HCT116 (cell line): Measurements from ENCODE around the gene OR5AS1. TPM values are rescaled to one million over a fixed set of nuclear protein-coding genes. Genes with fewer than 3 reads are reported as not detected.

Source experiments
- SRF ChIP-seq: IDR thresholded peaks from 2 replicates; pipeline ENCODE4 v1.6.1; 2012; ENCODE audit warnings: low read depth
- total RNA-seq: library from RNA; stranded (reverse); gene quantifications from one replicate; pipeline ENCODE4 v1.2.1, GENCODE V29; 2021; ENCODE audit not compliant: unreplicated experiment

Gene OR5AS1
- total RNA-seq, 1 experiment from 2014 or later: not detected

DNA sequence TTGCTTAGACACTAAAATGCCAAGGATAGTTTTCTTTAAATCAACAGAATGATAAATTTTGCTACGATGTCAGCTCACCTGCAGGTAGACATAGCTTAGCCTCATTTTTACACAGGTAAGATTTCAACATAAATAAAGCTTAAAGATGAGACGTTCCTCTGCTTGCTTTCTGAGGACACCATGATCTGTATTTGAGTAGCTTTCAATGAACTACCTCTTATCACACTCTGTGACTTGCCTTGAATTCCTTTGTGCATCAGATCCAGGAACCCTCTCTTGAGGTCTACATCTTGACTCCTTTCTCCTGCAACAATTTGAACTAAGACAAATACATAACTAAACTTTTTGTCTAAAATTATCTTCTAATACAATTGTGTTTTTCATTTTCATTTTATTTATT, 39.5 kb downstream of the OR5AS1 start (continued):
- no peak for TF ChIP-seq SRF

Other genes with a start within 250 kb of the OR5AS1 start
- gene OR5D14, start 232.1 kb upstream of the OR5AS1 start, total RNA-seq: not detected
- gene OR5L1, start 216.3 kb upstream of the OR5AS1 start, total RNA-seq: not detected
- not detected for gene OR5D18, start 208.0 kb upstream of the OR5AS1 start, total RNA-seq
- not detected for gene OR5L2, start 200.4 kb upstream of the OR5AS1 start, total RNA-seq
- not detected for gene OR5D16, start 188.9 kb upstream of the OR5AS1 start, total RNA-seq
- gene TRIM51, start 144.4 kb upstream of the OR5AS1 start, total RNA-seq: not detected
- not detected for gene OR5W2, start 113.1 kb upstream of the OR5AS1 start, total RNA-seq
- gene OR5I1, start 91.3 kb upstream of the OR5AS1 start, total RNA-seq: not detected
- not detected for gene OR10AG1, start 57.7 kb upstream of the OR5AS1 start, total RNA-seq
- gene OR5F1, start 33.0 kb upstream of the OR5AS1 start, total RNA-seq: not detected
- gene OR8I2, start 65.7 kb downstream of the OR5AS1 start, total RNA-seq: not detected
- gene OR8H2, start 76.0 kb downstream of the OR5AS1 start, total RNA-seq: not detected
- gene OR8H3, start 94.7 kb downstream of the OR5AS1 start, total RNA-seq: not detected
- gene OR8J3, start 112.5 kb downstream of the OR5AS1 start, total RNA-seq: not detected
- gene OR8K5, start 132.7 kb downstream of the OR5AS1 start, total RNA-seq: not detected
- not detected for gene OR5J2, start 149.0 kb downstream of the OR5AS1 start, total RNA-seq
- not detected for gene OR5T2, start 206.6 kb downstream of the OR5AS1 start, total RNA-seq
- not detected for gene OR5T3, start 224.6 kb downstream of the OR5AS1 start, total RNA-seq
- not detected for gene OR5T1, start 246.5 kb downstream of the OR5AS1 start, total RNA-seq